ENCODE data around the gene CWC27. TPM values are rescaled to one million over a fixed set of nuclear protein-coding genes. Genes with fewer than 3 reads are reported as not detected.

Gene CWC27
- total RNA-seq, 2 donors from 2014 or later, result 37.5 to 39.1 TPM

Other genes with a start within 250 kb of the CWC27 start
- gene SHISAL2B, start 78.4 kb upstream of the CWC27 start, total RNA-seq, result not detected
- 10 to 100 TPM; 22.9 to 28.7 TPM for gene SREK1IP1, start 239 bp upstream of the CWC27 start, total RNA-seq

Data from activated T-cell treated with anti-CD3 and anti-CD28 coated beads, Interleukin-2, amount 50 U/mL, for 72 hours (primary cell).